Measurements from ENCODE around the gene IFT52. TPM values are rescaled to one million over a fixed set of nuclear protein-coding genes. Genes with fewer than 3 reads are reported as not detected.

The IFT52 gene
- total and polyA plus RNA-seq, 11 donors, result 4.2 to 15.5 (median 5.7) TPM

- 84 to 97% (median 92%) methylated on average over 2 of the region's 2 CpGs for WGBS, 4 donors
- no peaks in the 10 kb centered on the region for H3K36me3 ChIP-seq
- H3K9me3 ChIP-seq, result no peaks in the 10 kb centered on the region
- peaks cover 0 to 14% (median 8%) of the 10 kb centered on the region in 12 donors for H3K4me1 ChIP-seq
- no peak overlapping the region for H3K4me3 ChIP-seq
- no peak overlapping the region for H3K27ac ChIP-seq
- TF ChIP-seq POLR2A (IDR thresholded peaks at IDR 0.05), result no peak
- no peak for TF ChIP-seq CTCF (IDR thresholded peaks at IDR 0.05)
- intact Hi-C loops (cut with DNase I), result no loop called here
- ATAC-seq, result no peak
- peaks cover 14 to 50% (median 35%) of the 10 kb centered on the region in 9 donors for H3K27me3 ChIP-seq
- no peak for DNase-seq
Measured at GRCh38 chr20:43670423-43670822, 79.7 kb downstream of the IFT52 start.

GRCh38 chr20:43676368-43676767, 85.6 kb downstream of the IFT52 start:
- DNase-seq, result no peak
- no peaks in the 10 kb centered on the region for H3K27me3 ChIP-seq
- WGBS, 4 donors, result 94 to 97% (median 94%) methylated on average over 5 of the region's 5 CpGs
- no peaks in the 10 kb centered on the region for H3K4me1 ChIP-seq
- no peak overlapping the region for H3K4me3 ChIP-seq
- no peak overlapping the region for H3K27ac ChIP-seq
- intact Hi-C loops (cut with DNase I), result no loop called here
- H3K9me3 ChIP-seq, result no peaks in the 10 kb centered on the region
- no peak for TF ChIP-seq CTCF (IDR thresholded peaks at IDR 0.05)
- TF ChIP-seq POLR2A (IDR thresholded peaks at IDR 0.05), result no peak
- no peaks in the 10 kb centered on the region for H3K36me3 ChIP-seq
- ATAC-seq, result no peak

- no peak for DNase-seq
- H3K4me3 ChIP-seq, result peak overlapping the region in 1 of 12 donors; percentile 17
- intact Hi-C loops (cut with DNase I), result no loop called here
- H3K9me3 ChIP-seq, result no peaks in the 10 kb centered on the region
- peak in 1 of 4 donors; percentile 22 for ATAC-seq
- peaks cover 0 to 4% (median 0%) of the 10 kb centered on the region in 12 donors for H3K4me1 ChIP-seq
- H3K27me3 ChIP-seq, result no peaks in the 10 kb centered on the region
- WGBS, 4 donors, result 79 to 89% (median 86%) methylated on average over 7 of the region's 7 CpGs
- no peak overlapping the region for H3K27ac ChIP-seq
- no peaks in the 10 kb centered on the region for H3K36me3 ChIP-seq
- no peak for TF ChIP-seq CTCF (IDR thresholded peaks at IDR 0.05)
Measured at GRCh38 chr20:43680981-43681380, 90.2 kb downstream of the IFT52 start.

GRCh38 chr20:43681468-43681942, 90.8 kb downstream of the IFT52 start:
- intact Hi-C loops (cut with DNase I), result no loop called here
- Histone ChIP-seq H3K27me3 (no peaks in the 10 kb centered on the region), H3K9me3 (no peaks in the 10 kb centered on the region), H3K36me3 (no peaks in the 10 kb centered on the region), H3K4me1 (peaks cover 0 to 4% (median 0%) of the 10 kb centered on the region in 12 donors), H3K4me3 (peak overlapping the region in 1 of 12 donors; percentile 17), H3K27ac (no peak overlapping the region)
- WGBS, 4 donors, result 63 to 72% (median 70%) methylated on average over 7 to 8 of the region's 8 CpGs
- ATAC-seq (peak; percentile 68 to 82 (median 82)), DNase-seq (no peak)
- no peak for TF ChIP-seq POLR2A (IDR thresholded peaks at IDR 0.05)
- peak in 2 of 12 donors; percentile 15 to 31 for TF ChIP-seq CTCF (IDR thresholded peaks at IDR 0.05)

Data from heart left ventricle (tissue), 16 donors.